ENCODE results near the gene RGL4.

The RGL4 gene

GRCh38 chr22:23737696-23738095, 46.9 kb downstream of the RGL4 start:
- ChIA-PET CTCF (no interaction called here), POLR2A (interaction anchor here (1.2 to 2.4 kb wide), 3 partner anchors 10 to 18 kb away, joined by 3 to 7 read pairs (median 3); partner anchors contain the start of gene ZNF70)
- TF ChIP-seq CTBP1 (IDR thresholded peaks at IDR 0.05; ENCODE audit: borderline replicate concordance) (no peak), L3MBTL2 (conservative IDR thresholded peaks at IDR 0.05) (no peak)
- no peak for DNase-seq (ENCODE audit: extremely low spot score)

GRCh38 chr22:23742505-23743264, 51.9 kb downstream of the RGL4 start:
- DNase-seq (ENCODE audit: extremely low spot score): no peak
- POLR2A ChIA-PET: interaction anchor here (2.3 kb wide), 1 partner anchor 8 kb away, joined by 6 read pairs; the partner anchor contains the start of gene ZNF70
- CTCF ChIA-PET: no interaction called here
- TF ChIP-seq BHLHE40 (IDR thresholded peaks at IDR 0.05; ENCODE audit: borderline replicate concordance) (no peak), CTBP1 (IDR thresholded peaks at IDR 0.05; ENCODE audit: borderline replicate concordance) (no peak), ZNF384 (IDR thresholded peaks at IDR 0.05) (no peak), L3MBTL2 (conservative IDR thresholded peaks at IDR 0.05) (no peak), FOXM1 (IDR thresholded peaks at IDR 0.05; ENCODE audit: borderline replicate concordance) (no peak), FOXK2 (IDR thresholded peaks at IDR 0.05) (no peak), LEF1 (IDR thresholded peaks at IDR 0.05; ENCODE audit: borderline replicate concordance) (no peak), SP1 (IDR thresholded peaks at IDR 0.05) (no peak), FOXA1 (IDR thresholded peaks at IDR 0.05) (no peak), HDGF (IDR thresholded peaks at IDR 0.05; ENCODE audit: borderline replicate concordance) (no peak), PKNOX1 (IDR thresholded peaks at IDR 0.05) (no peak), ARNT (IDR thresholded peaks at IDR 0.05) (no peak), ELF4 (IDR thresholded peaks at IDR 0.05) (no peak), NFRKB (IDR thresholded peaks at IDR 0.05) (no peak), SUZ12 (IDR thresholded peaks at IDR 0.05) (no peak), TARDBP (IDR thresholded peaks at IDR 0.05) (no peak)

- POLR2A ChIA-PET: interaction anchor here (1.0 to 2.8 kb wide), 2 partner anchors 15 to 114 kb away, joined by 3 to 13 read pairs; partner anchors contain the start of gene SLC2A11
- no peak for DNase-seq (ENCODE audit: extremely low spot score)
- CTCF ChIA-PET: no interaction called here
- TF ChIP-seq FOXK2 (IDR thresholded peaks at IDR 0.05) (no peak), FOXM1 (IDR thresholded peaks at IDR 0.05; ENCODE audit: borderline replicate concordance) (no peak), CTBP1 (IDR thresholded peaks at IDR 0.05; ENCODE audit: borderline replicate concordance) (no peak), TARDBP (IDR thresholded peaks at IDR 0.05) (no peak)
Measured at GRCh38 chr22:23743303-23743705, 52.5 kb downstream of the RGL4 start.

GRCh38 chr22:23744001-23744400, 53.2 kb downstream of the RGL4 start:
- no peak for DNase-seq (ENCODE audit: extremely low spot score)
- ChIA-PET POLR2A (interaction anchor here (1.0 to 2.8 kb wide), 2 partner anchors 16 to 114 kb away, joined by 3 to 13 read pairs; partner anchors contain the start of gene SLC2A11), CTCF (no interaction called here)
- TF ChIP-seq FOXA1 (IDR thresholded peaks at IDR 0.05) (no peak), BHLHE40 (IDR thresholded peaks at IDR 0.05; ENCODE audit: borderline replicate concordance) (no peak), ELF4 (IDR thresholded peaks at IDR 0.05) (no peak), CTBP1 (IDR thresholded peaks at IDR 0.05; ENCODE audit: borderline replicate concordance) (no peak), SUZ12 (IDR thresholded peaks at IDR 0.05) (no peak), FOXK2 (IDR thresholded peaks at IDR 0.05) (no peak), ZNF384 (IDR thresholded peaks at IDR 0.05) (no peak), LEF1 (IDR thresholded peaks at IDR 0.05; ENCODE audit: borderline replicate concordance) (no peak), L3MBTL2 (conservative IDR thresholded peaks at IDR 0.05) (no peak), HDGF (IDR thresholded peaks at IDR 0.05; ENCODE audit: borderline replicate concordance) (no peak), NFRKB (IDR thresholded peaks at IDR 0.05) (no peak), TARDBP (IDR thresholded peaks at IDR 0.05) (no peak), ARNT (IDR thresholded peaks at IDR 0.05) (no peak), FOXM1 (IDR thresholded peaks at IDR 0.05; ENCODE audit: borderline replicate concordance) (no peak), SP1 (IDR thresholded peaks at IDR 0.05) (no peak), PKNOX1 (IDR thresholded peaks at IDR 0.05) (no peak)

- ChIA-PET POLR2A (interaction anchor here (2.8 kb wide), 1 partner anchor 113 kb away, joined by 13 read pairs; the partner anchor contains the start of gene SLC2A11), CTCF (no interaction called here)
- TF ChIP-seq FOXA1 (IDR thresholded peaks at IDR 0.05): no peak
- TF ChIP-seq HDGF (IDR thresholded peaks at IDR 0.05; ENCODE audit: borderline replicate concordance): no peak
- TF ChIP-seq SUZ12 (IDR thresholded peaks at IDR 0.05): no peak
- no peak for TF ChIP-seq ARNT (IDR thresholded peaks at IDR 0.05)
- TF ChIP-seq NFRKB (IDR thresholded peaks at IDR 0.05): no peak
- no peak for TF ChIP-seq L3MBTL2 (conservative IDR thresholded peaks at IDR 0.05)
- TF ChIP-seq ELF4 (IDR thresholded peaks at IDR 0.05): no peak
- TF ChIP-seq LEF1 (IDR thresholded peaks at IDR 0.05; ENCODE audit: borderline replicate concordance): no peak
- no peak for TF ChIP-seq ZNF384 (IDR thresholded peaks at IDR 0.05)
- TF ChIP-seq BHLHE40 (IDR thresholded peaks at IDR 0.05; ENCODE audit: borderline replicate concordance): no peak
- TF ChIP-seq TARDBP (IDR thresholded peaks at IDR 0.05): no peak
- no peak for TF ChIP-seq SP1 (IDR thresholded peaks at IDR 0.05)
- no peak for TF ChIP-seq FOXK2 (IDR thresholded peaks at IDR 0.05)
- no peak for TF ChIP-seq CTBP1 (IDR thresholded peaks at IDR 0.05; ENCODE audit: borderline replicate concordance)
- no peak for TF ChIP-seq PKNOX1 (IDR thresholded peaks at IDR 0.05)
- DNase-seq (ENCODE audit: extremely low spot score): no peak
Measured at GRCh38 chr22:23744485-23744884, 53.7 kb downstream of the RGL4 start.

- ChIA-PET CTCF (interaction anchor here (0.6 kb wide), 1 partner anchor 671 kb away, joined by 3 read pairs; no protein-coding TSS in a partner anchor), POLR2A (interaction anchor here (2.8 kb wide), 1 partner anchor 112 kb away, joined by 13 read pairs; the partner anchor contains the start of gene SLC2A11)
- DNase-seq (ENCODE audit: extremely low spot score): no peak
- TF ChIP-seq PKNOX1 (IDR thresholded peaks at IDR 0.05): no peak
- no peak for TF ChIP-seq ELF4 (IDR thresholded peaks at IDR 0.05)
- no peak for TF ChIP-seq FOXA1 (IDR thresholded peaks at IDR 0.05)
- TF ChIP-seq LEF1 (IDR thresholded peaks at IDR 0.05; ENCODE audit: borderline replicate concordance): no peak
- no peak for TF ChIP-seq BHLHE40 (IDR thresholded peaks at IDR 0.05; ENCODE audit: borderline replicate concordance)
- no peak for TF ChIP-seq L3MBTL2 (conservative IDR thresholded peaks at IDR 0.05)
- TF ChIP-seq FOXK2 (IDR thresholded peaks at IDR 0.05): no peak
- no peak for TF ChIP-seq SP1 (IDR thresholded peaks at IDR 0.05)
- no peak for TF ChIP-seq CTBP1 (IDR thresholded peaks at IDR 0.05; ENCODE audit: borderline replicate concordance)
- TF ChIP-seq HDGF (IDR thresholded peaks at IDR 0.05; ENCODE audit: borderline replicate concordance): no peak
- no peak for TF ChIP-seq NFRKB (IDR thresholded peaks at IDR 0.05)
- TF ChIP-seq ARNT (IDR thresholded peaks at IDR 0.05): no peak
- TF ChIP-seq FOXM1 (IDR thresholded peaks at IDR 0.05; ENCODE audit: borderline replicate concordance): no peak
- no peak for TF ChIP-seq SUZ12 (IDR thresholded peaks at IDR 0.05)
Measured at GRCh38 chr22:23745791-23746190, 55.0 kb downstream of the RGL4 start.

All from HEK293T (cell line).